CD4-positive, alpha-beta memory T cell (primary cell): ENCODE results near the gene TLCD2. TPM values are rescaled to one million over a fixed set of nuclear protein-coding genes. Genes with fewer than 3 reads are reported as not detected.
A peak's percentile ranks its signal among the peaks of the same experiment; 100 is the strongest.
"Not testable (repeated sequence)": the region's sequence is repeated elsewhere in the genome, so short reads cannot be mapped to it uniquely, and the experiment has no call there.

Experiments
- CTCF ChIA-PET: fragments of 350-600 bp; sonication (Branson Sonifier 250); formaldehyde crosslinking; loops from one replicate; lab custom pipeline; 2021; ENCODE audit warnings: inconsistent platforms; ENCODE audit not compliant: partially characterized antibody; lab: Charles Lee
- POLR2A ChIA-PET: fragments of 350-600 bp; sonication (Branson Sonifier 250); formaldehyde crosslinking; loops from one replicate; lab custom pipeline; 2021; ENCODE audit not compliant: partially characterized antibody; lab: Charles Lee
- DNase-seq, 5 donors: peaks; one replicate each; pipeline versions ENCODE4 v3.0.0 to v3.0.0-alpha.2; 2020 to 2022; ENCODE audit warnings: mixed read lengths in 1 of 5
- H3K27ac ChIP-seq: one replicate; pipeline ENCODE4 v1.7.0; 2013; ENCODE audit warnings: low read depth, low read length
- H3K27me3 ChIP-seq: 2 replicates; pipeline ENCODE4 v1.7.0; 2013; ENCODE audit warnings: mild to moderate bottlenecking, low read length, moderate library complexity; ENCODE audit not compliant: insufficient read depth
- H3K36me3 ChIP-seq: 2 replicates; pipeline ENCODE4 v1.7.0; 2013; ENCODE audit warnings: mild to moderate bottlenecking, low read length, moderate library complexity; ENCODE audit not compliant: insufficient read depth
- H3K4me1 ChIP-seq: 2 replicates; pipeline ENCODE4 v1.7.0; 2013; ENCODE audit warnings: mild to moderate bottlenecking, low read length, moderate library complexity; ENCODE audit not compliant: insufficient read depth
- H3K4me3 ChIP-seq, 2 donors: one replicate each; pipeline ENCODE4 v1.7.0; 2013; ENCODE audit warnings: low read length in 2 of 2, mild to moderate bottlenecking in 1 of 2
- H3K9me3 ChIP-seq, 2 donors: one replicate each; pipeline ENCODE4 v1.7.0; 2013; ENCODE audit warnings: low read length in 2 of 2, control low read depth in 1 of 2; ENCODE audit not compliant: control insufficient read depth in 1 of 2
- H3K27ac Mint-ChIP-seq, 7 donors: one replicate each; pipeline ENCODE4 v1.8.0; 2020 to 2021; ENCODE audit warnings: mixed read lengths in 7 of 7, mild to moderate bottlenecking in 6 of 7, inconsistent platforms in 3 of 7, moderate library complexity in 3 of 7
- H3K27me3 Mint-ChIP-seq, 2 donors: one replicate each; pipeline ENCODE4 v1.8.0; 2020 to 2021; ENCODE audit warnings: mixed read lengths in 2 of 2
- H3K36me3 Mint-ChIP-seq, 2 donors: one replicate each; pipeline ENCODE4 v1.8.0; 2020 to 2021; ENCODE audit warnings: mixed read lengths in 2 of 2, inconsistent platforms in 1 of 2, mild to moderate bottlenecking in 1 of 2
- H3K4me1 Mint-ChIP-seq, 4 donors: one replicate each; pipeline ENCODE4 v1.8.0; 2020 to 2021; ENCODE audit warnings: mixed read lengths in 4 of 4, mild to moderate bottlenecking in 1 of 4
- H3K4me3 Mint-ChIP-seq, 8 donors: one replicate each; pipeline ENCODE4 v1.8.0; 2020 to 2021; ENCODE audit warnings: mixed read lengths in 8 of 8, mild to moderate bottlenecking in 7 of 8, moderate library complexity in 6 of 8, inconsistent platforms in 3 of 8
- H3K9me3 Mint-ChIP-seq, 8 donors: one replicate each; pipeline ENCODE4 v1.8.0; 2020 to 2021; ENCODE audit warnings: mixed read lengths in 8 of 8, mild to moderate bottlenecking in 5 of 8, inconsistent platforms in 3 of 8, moderate library complexity in 1 of 8
- intact Hi-C: fragments of 100-400 bp; cut with micrococcal nuclease; formaldehyde crosslinking; loops from one replicate; pipeline ENCODE4 v1.15.1; 2023
- polyA plus RNA-seq, 2 donors: library from polyadenylated mRNA; unstranded; fragments of 300-500 nt; fragmentation: Illumina TruSeq; gene quantifications; one replicate each; pipeline ENCODE4 v1.2.3, GENCODE V29; 2021
- total RNA-seq, 2 experiments: library from RNA; stranded (reverse); gene quantifications; one replicate each; pipeline ENCODE4 v1.2.3, GENCODE V29; 2021

TLCD2 gene
- total and polyA plus RNA-seq, 4 experiments from 2014 or later, result 0.24 to 0.81 (median 0.75) TPM; not detected in 1

DNA sequence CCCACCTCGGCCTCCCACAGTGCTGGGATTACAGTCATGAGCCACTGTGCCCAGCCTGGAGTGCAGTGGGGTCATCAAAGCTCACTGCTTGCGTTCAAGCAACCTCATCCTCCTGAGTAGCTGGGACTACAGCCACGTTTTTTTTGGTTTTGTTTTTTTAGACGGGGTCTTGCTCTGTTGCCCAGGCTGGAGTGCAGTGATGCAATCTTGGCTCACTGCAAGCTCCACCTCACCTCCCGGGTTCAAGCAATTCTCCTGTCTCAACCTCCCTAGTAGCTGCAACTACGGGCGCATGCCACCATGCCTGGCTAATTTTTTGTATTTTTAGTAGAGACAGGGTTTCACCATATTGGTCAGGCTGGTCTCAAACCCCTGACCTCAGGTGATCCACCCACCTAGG is 57.4 kb downstream of the TLCD2 start:
- Histone ChIP-seq H3K4me1 (peaks cover 15% of the 10 kb centered on the region), H3K36me3 (peaks cover 65% of the 10 kb centered on the region)
- POLR2A ChIA-PET, result interaction anchor here (0.9 to 1.6 kb wide), 2 partner anchors 31 to 76 kb away, joined by 4 to 14 read pairs; no protein-coding TSS in a partner anchor
- CTCF ChIA-PET, result interaction anchor here (1.6 to 1.8 kb wide), 2 partner anchors 17 to 68 kb away, joined by 5 to 7 read pairs; no protein-coding TSS in a partner anchor
- H3K27ac Mint-ChIP-seq, result peak overlapping the region in 2 of 7 donors; percentile 17 to 76
- peak overlapping the region in 1 of 8 donors; percentile 20 for H3K4me3 Mint-ChIP-seq
- H3K27me3 ChIP-seq, intact Hi-C loops, H3K27me3 Mint-ChIP-seq, H3K9me3 Mint-ChIP-seq, H3K27ac ChIP-seq, H3K4me3 ChIP-seq, H3K9me3 ChIP-seq, DNase-seq: not testable (repeated sequence)
- H3K36me3 Mint-ChIP-seq, result peaks cover 45 to 59% of the 10 kb centered on the region in 2 donors
- peaks cover 0 to 10% (median 2%) of the 10 kb centered on the region in 4 donors for H3K4me1 Mint-ChIP-seq

Other genes starting within 250 kb of the TLCD2 start
- 10 to 100 TPM; 30.9 to 31.1 TPM for gene MYO1C, start 217.7 kb downstream of the TLCD2 start, total RNA-seq
- gene MYO1C, start 217.7 kb downstream of the TLCD2 start, polyA plus RNA-seq, result 10 to 100 TPM in 1 of 2 donors, 1 to 10 TPM in 1; 6.3 to 18.7 TPM
- 10 to 100 TPM; 73.6 to 78.5 TPM for gene INPP5K, start 193.8 kb downstream of the TLCD2 start, total RNA-seq
- gene INPP5K, start 193.8 kb downstream of the TLCD2 start, polyA plus RNA-seq, result 100 to 1,000 TPM in 1 of 2 donors, 10 to 100 TPM in 1; 81.9 to 123 TPM
- 10 to 100 TPM; 40.8 to 44.2 TPM for gene PITPNA, start 147.6 kb downstream of the TLCD2 start, total RNA-seq
- gene PITPNA, start 147.6 kb downstream of the TLCD2 start, polyA plus RNA-seq, result 10 to 100 TPM; 22.5 to 46.3 TPM
- gene SLC43A2, start 81.5 kb downstream of the TLCD2 start, total RNA-seq, result 1 to 10 TPM; 1.9 to 3.3 TPM
- under 1 TPM; 0.56 to 0.70 TPM for gene SLC43A2, start 81.5 kb downstream of the TLCD2 start, polyA plus RNA-seq
- 1 to 10 TPM; 1.6 TPM for gene SCARF1, start 64.6 kb downstream of the TLCD2 start, total RNA-seq
- gene SCARF1, start 64.6 kb downstream of the TLCD2 start, polyA plus RNA-seq, result under 1 TPM in 1 of 2 donors, not detected in 1; 0.21 TPM
- 1 to 10 TPM; 2.0 to 2.2 TPM for gene RILP, start 60.5 kb downstream of the TLCD2 start, total RNA-seq
- gene RILP, start 60.5 kb downstream of the TLCD2 start, polyA plus RNA-seq, result 1 to 10 TPM; 4.2 to 4.9 TPM
- gene PRPF8, start 25.5 kb downstream of the TLCD2 start, total RNA-seq, result 100 to 1,000 TPM; 429 to 464 TPM
- gene PRPF8, start 25.5 kb downstream of the TLCD2 start, polyA plus RNA-seq, result 100 to 1,000 TPM in 1 of 2 donors, 10 to 100 TPM in 1; 87.9 to 225 TPM
- gene WDR81, start 14.3 kb upstream of the TLCD2 start, total RNA-seq, result 10 to 100 TPM; 36.3 to 40.3 TPM
- 10 to 100 TPM in 1 of 2 donors, 1 to 10 TPM in 1; 4.4 to 23.4 TPM for gene WDR81, start 14.3 kb upstream of the TLCD2 start, polyA plus RNA-seq
- gene SERPINF2, start 32.5 kb upstream of the TLCD2 start, total RNA-seq, result 1 to 10 TPM in 1 of 2 experiments, under 1 TPM in 1; 0.19 to 1.3 TPM
- under 1 TPM in 1 of 2 donors, not detected in 1; 0.14 TPM for gene SERPINF2, start 32.5 kb upstream of the TLCD2 start, polyA plus RNA-seq
- gene SERPINF1, start 51.7 kb upstream of the TLCD2 start, total RNA-seq, result under 1 TPM in 1 of 2 experiments, not detected in 1; 0.47 TPM
- gene SERPINF1, start 51.7 kb upstream of the TLCD2 start, polyA plus RNA-seq, result under 1 TPM in 1 of 2 donors, not detected in 1; 0.69 TPM
- 10 to 100 TPM; 31.2 to 31.5 TPM for gene SMYD4, start 119.5 kb upstream of the TLCD2 start, total RNA-seq
- 10 to 100 TPM in 1 of 2 donors, 1 to 10 TPM in 1; 3.1 to 20.3 TPM for gene SMYD4, start 119.5 kb upstream of the TLCD2 start, polyA plus RNA-seq
- gene RPA1, start 119.6 kb upstream of the TLCD2 start, total RNA-seq, result 100 to 1,000 TPM; 103 to 119 TPM
- 100 to 1,000 TPM in 1 of 2 donors, 10 to 100 TPM in 1; 95.4 to 112 TPM for gene RPA1, start 119.6 kb upstream of the TLCD2 start, polyA plus RNA-seq